Measurements from ENCODE around the gene HPN. TPM values are rescaled to one million over a fixed set of nuclear protein-coding genes. Genes with fewer than 3 reads are reported as not detected.

The HPN gene
- total and polyA plus RNA-seq, 2 donors from 2014 or later, result 134 to 331 TPM

DNA sequence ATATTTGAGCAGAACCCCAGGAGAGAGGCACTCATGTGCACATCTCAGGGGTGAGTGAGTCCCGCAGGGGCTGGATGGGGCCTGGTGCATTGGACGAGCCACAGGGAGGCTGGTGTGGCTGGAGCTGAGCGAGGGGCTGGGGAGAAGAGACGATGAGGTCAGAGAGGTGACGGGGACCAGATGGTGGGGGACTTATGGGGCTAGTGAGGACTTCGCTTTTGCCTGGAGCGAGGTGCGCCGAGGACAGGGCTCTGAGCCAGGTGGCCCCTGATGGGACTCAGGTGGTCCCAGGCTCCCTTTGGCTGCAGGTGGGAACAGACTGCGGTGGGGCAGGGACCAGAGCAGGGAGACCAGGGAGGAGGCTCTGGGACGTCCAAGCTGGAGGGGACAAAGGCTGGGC, 67.2 kb downstream of the HPN start:
- no peak overlapping the region for H3K27ac ChIP-seq (ENCODE audit: low read depth in 2 of 2, low read length in 2 of 2)
- intact Hi-C loops (cut with DNase I), result no loop called here

GRCh38 chr19:35109395-35110112, 68.0 kb downstream of the HPN start:
- H3K27me3 ChIP-seq (ENCODE audit: control insufficient read depth, insufficient read depth, low read length), result no peaks in the 10 kb centered on the region
- no peak overlapping the region for H3K9ac ChIP-seq (ENCODE audit: low read length in 3 of 3)
- H3K9me3 ChIP-seq (ENCODE audit: control insufficient read depth in 2 of 3, insufficient read depth in 1 of 3, low read length in 3 of 3), result peaks cover 0 to 4% (median 3%) of the 10 kb centered on the region in 3 donors
- H3K36me3 ChIP-seq (ENCODE audit: control insufficient read depth in 2 of 3, insufficient read depth in 3 of 3, low read length in 3 of 3), result no peaks in the 10 kb centered on the region
- no peak overlapping the region for H3K4me3 ChIP-seq (ENCODE audit: low read length in 3 of 3)
- DNase-seq (no peak), FAIRE-seq (no peak)
- peaks cover 0 to 4% (median 0%) of the 10 kb centered on the region in 3 donors for H3K4me1 ChIP-seq (ENCODE audit: control insufficient read depth in 2 of 3, insufficient read depth in 2 of 3, low read depth in 1 of 3, low read length in 3 of 3)
- TF ChIP-seq, protein P1, sequence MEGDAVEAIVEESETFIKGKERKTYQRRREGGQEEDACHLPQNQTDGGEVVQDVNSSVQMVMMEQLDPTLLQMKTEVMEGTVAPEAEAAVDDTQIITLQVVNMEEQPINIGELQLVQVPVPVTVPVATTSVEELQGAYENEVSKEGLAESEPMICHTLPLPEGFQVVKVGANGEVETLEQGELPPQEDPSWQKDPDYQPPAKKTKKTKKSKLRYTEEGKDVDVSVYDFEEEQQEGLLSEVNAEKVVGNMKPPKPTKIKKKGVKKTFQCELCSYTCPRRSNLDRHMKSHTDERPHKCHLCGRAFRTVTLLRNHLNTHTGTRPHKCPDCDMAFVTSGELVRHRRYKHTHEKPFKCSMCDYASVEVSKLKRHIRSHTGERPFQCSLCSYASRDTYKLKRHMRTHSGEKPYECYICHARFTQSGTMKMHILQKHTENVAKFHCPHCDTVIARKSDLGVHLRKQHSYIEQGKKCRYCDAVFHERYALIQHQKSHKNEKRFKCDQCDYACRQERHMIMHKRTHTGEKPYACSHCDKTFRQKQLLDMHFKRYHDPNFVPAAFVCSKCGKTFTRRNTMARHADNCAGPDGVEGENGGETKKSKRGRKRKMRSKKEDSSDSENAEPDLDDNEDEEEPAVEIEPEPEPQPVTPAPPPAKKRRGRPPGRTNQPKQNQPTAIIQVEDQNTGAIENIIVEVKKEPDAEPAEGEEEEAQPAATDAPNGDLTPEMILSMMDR (IDR thresholded peaks at IDR 0.05; ENCODE audit: borderline replicate concordance, extremely low read depth, insufficient read depth), result no peak
- intact Hi-C loops (cut with DNase I), result no loop called here
- no peak overlapping the region for H3K27ac ChIP-seq (ENCODE audit: low read depth in 2 of 2, low read length in 2 of 2)

More for the DNA sequence above, 67.2 kb downstream of the HPN start:
- Histone ChIP-seq H3K9ac (ENCODE audit: low read length in 3 of 3) (no peak overlapping the region), H3K36me3 (ENCODE audit: control insufficient read depth in 2 of 3, insufficient read depth in 3 of 3, low read length in 3 of 3) (no peaks in the 10 kb centered on the region), H3K9me3 (ENCODE audit: control insufficient read depth in 2 of 3, insufficient read depth in 1 of 3, low read length in 3 of 3) (peaks cover 0 to 4% (median 3%) of the 10 kb centered on the region in 3 donors), H3K4me1 (ENCODE audit: control insufficient read depth in 2 of 3, insufficient read depth in 2 of 3, low read depth in 1 of 3, low read length in 3 of 3) (no peaks in the 10 kb centered on the region), H3K4me3 (ENCODE audit: low read length in 3 of 3) (no peak overlapping the region), H3K27me3 (ENCODE audit: control insufficient read depth, insufficient read depth, low read length) (no peaks in the 10 kb centered on the region)
- FAIRE-seq (no peak), DNase-seq (no peak)
- TF ChIP-seq, protein P1 (IDR thresholded peaks at IDR 0.05; ENCODE audit: borderline replicate concordance, extremely low read depth, insufficient read depth), result no peak

GRCh38 chr19:35110974-35111373, 69.5 kb downstream of the HPN start:
- H3K4me3 ChIP-seq (ENCODE audit: low read length in 3 of 3), result no peak overlapping the region
- H3K9me3 ChIP-seq (ENCODE audit: control insufficient read depth in 2 of 3, insufficient read depth in 1 of 3, low read length in 3 of 3), result no peaks in the 10 kb centered on the region
- intact Hi-C loops (cut with DNase I), result no loop called here
- no peak overlapping the region for H3K27ac ChIP-seq (ENCODE audit: low read depth in 2 of 2, low read length in 2 of 2)
- H3K9ac ChIP-seq (ENCODE audit: low read length in 3 of 3), result no peak overlapping the region
- TF ChIP-seq, protein P1 (IDR thresholded peaks at IDR 0.05; ENCODE audit: borderline replicate concordance, extremely low read depth, insufficient read depth), result no peak
- peaks cover 0 to 4% (median 3%) of the 10 kb centered on the region in 3 donors for H3K4me1 ChIP-seq (ENCODE audit: control insufficient read depth in 2 of 3, insufficient read depth in 2 of 3, low read depth in 1 of 3, low read length in 3 of 3)
- FAIRE-seq (no peak), DNase-seq (no peak)
- H3K27me3 ChIP-seq (ENCODE audit: control insufficient read depth, insufficient read depth, low read length), result no peaks in the 10 kb centered on the region
- H3K36me3 ChIP-seq (ENCODE audit: control insufficient read depth in 2 of 3, insufficient read depth in 3 of 3, low read length in 3 of 3), result no peaks in the 10 kb centered on the region
